Ectodermal cell (in vitro differentiated cells): ENCODE measurements around the gene PSMA2.

Experiments
- H3K27ac ChIP-seq: 2 replicates; pipeline ENCODE4 v1.7.0; 2013; ENCODE audit warnings: mild to moderate bottlenecking, low read depth, low read length; ENCODE audit not compliant: insufficient read depth, poor library complexity, severe bottlenecking
- H3K27me3 ChIP-seq: 2 replicates; pipeline ENCODE4 v1.7.0; 2013; ENCODE audit warnings: mild to moderate bottlenecking, low read length; ENCODE audit not compliant: insufficient read depth, control insufficient read depth, poor library complexity, severe bottlenecking
- H3K36me3 ChIP-seq: one replicate; pipeline ENCODE4 v1.7.0; 2013; ENCODE audit warnings: low read length; ENCODE audit not compliant: control insufficient read depth, insufficient read depth
- H3K4me1 ChIP-seq: one replicate; pipeline ENCODE4 v1.7.0; 2013; ENCODE audit warnings: low read length; ENCODE audit not compliant: control insufficient read depth, insufficient read depth
- H3K4me3 ChIP-seq: 2 replicates; pipeline ENCODE4 v1.7.0; 2013; ENCODE audit warnings: low read depth, low read length, control low read depth; ENCODE audit not compliant: insufficient read depth
- H3K9me3 ChIP-seq: 2 replicates; pipeline ENCODE4 v1.7.0; 2013; ENCODE audit warnings: mild to moderate bottlenecking, low read length, moderate library complexity; ENCODE audit not compliant: control insufficient read depth
- WGBS, 2 experiments: methylation state at CpG; one replicate each; pipeline ENCODE4 v1.1.7; 2013; ENCODE audit warnings: missing lambda C conversion rate in 2 of 2; 5-methylcytosine and 5-hydroxymethylcytosine counted together

Gene PSMA2

GRCh38 chr7:42964293-42964692 lies 32.3 kb upstream of the PSMA2 start:
- Histone ChIP-seq H3K9me3 (no peaks in the 10 kb centered on the region), H3K4me3 (no peak overlapping the region)

GRCh38 chr7:42961170-42961569 lies 29.2 kb upstream of the PSMA2 start:
- H3K4me3 ChIP-seq: no peak overlapping the region
- H3K9me3 ChIP-seq: no peaks in the 10 kb centered on the region
- H3K27me3 ChIP-seq: no peaks in the 10 kb centered on the region
- no peak overlapping the region for H3K27ac ChIP-seq
- WGBS, 2 experiments: 92 to 96% methylated on average over 2 of the region's 2 CpGs
- no peaks in the 10 kb centered on the region for H3K4me1 ChIP-seq
- H3K36me3 ChIP-seq: no peaks in the 10 kb centered on the region

More at GRCh38 chr7:42964293-42964692, 32.3 kb upstream of the PSMA2 start:
- Histone ChIP-seq H3K36me3 (no peaks in the 10 kb centered on the region), H3K27me3 (no peaks in the 10 kb centered on the region), H3K4me1 (no peaks in the 10 kb centered on the region), H3K27ac (no peak overlapping the region)
- 78 to 93% methylated on average over 2 of the region's 2 CpGs for WGBS, 2 experiments

- 92 to 95% methylated on average over 2 of the region's 2 CpGs for WGBS, 2 experiments
- Histone ChIP-seq H3K27me3 (no peaks in the 10 kb centered on the region), H3K27ac (no peak overlapping the region), H3K36me3 (no peaks in the 10 kb centered on the region), H3K9me3 (no peaks in the 10 kb centered on the region), H3K4me1 (no peaks in the 10 kb centered on the region), H3K4me3 (no peak overlapping the region)
These were observed 28.8 kb upstream of the PSMA2 start for GRCh38 chr7:42960762-42961161.

GRCh38 chr7:42959549-42959948 lies 27.6 kb upstream of the PSMA2 start:
- 89 to 98% methylated on average over 2 of the region's 2 CpGs for WGBS, 2 experiments

GRCh38 chr7:42956062-42956461 lies 24.1 kb upstream of the PSMA2 start:
- Histone ChIP-seq H3K27me3 (no peaks in the 10 kb centered on the region), H3K4me3 (no peak overlapping the region), H3K4me1 (no peaks in the 10 kb centered on the region), H3K9me3 (no peaks in the 10 kb centered on the region), H3K27ac (no peak overlapping the region), H3K36me3 (no peaks in the 10 kb centered on the region)

More at GRCh38 chr7:42959549-42959948, 27.6 kb upstream of the PSMA2 start:
- no peaks in the 10 kb centered on the region for H3K36me3 ChIP-seq
- no peaks in the 10 kb centered on the region for H3K9me3 ChIP-seq
- H3K4me1 ChIP-seq: no peaks in the 10 kb centered on the region
- H3K27me3 ChIP-seq: no peaks in the 10 kb centered on the region
- H3K27ac ChIP-seq: no peak overlapping the region
- H3K4me3 ChIP-seq: no peak overlapping the region

- Histone ChIP-seq H3K4me3 (no peak overlapping the region), H3K9me3 (no peaks in the 10 kb centered on the region), H3K4me1 (no peaks in the 10 kb centered on the region), H3K27ac (no peak overlapping the region), H3K36me3 (no peaks in the 10 kb centered on the region), H3K27me3 (no peaks in the 10 kb centered on the region)
- 91 to 98% methylated on average over 4 of the region's 4 CpGs for WGBS, 2 experiments
These were observed 22.0 kb upstream of the PSMA2 start for GRCh38 chr7:42953994-42954393.

GRCh38 chr7:42952328-42952727 lies 20.4 kb upstream of the PSMA2 start:
- Histone ChIP-seq H3K27me3 (no peaks in the 10 kb centered on the region), H3K4me3 (no peak overlapping the region), H3K9me3 (no peaks in the 10 kb centered on the region), H3K36me3 (no peaks in the 10 kb centered on the region), H3K27ac (no peak overlapping the region), H3K4me1 (no peaks in the 10 kb centered on the region)
- WGBS, 2 experiments: 87 to 90% methylated on average over 4 of the region's 4 CpGs

GRCh38 chr7:42950417-42950816 lies 18.4 kb upstream of the PSMA2 start:
- WGBS, 2 experiments: 54 to 74% methylated on average over 2 to 3 of the region's 3 CpGs
- Histone ChIP-seq H3K9me3 (no peaks in the 10 kb centered on the region), H3K36me3 (no peaks in the 10 kb centered on the region), H3K4me3 (no peak overlapping the region), H3K27me3 (no peaks in the 10 kb centered on the region), H3K27ac (no peak overlapping the region), H3K4me1 (no peaks in the 10 kb centered on the region)

- Histone ChIP-seq H3K4me1 (no peaks in the 10 kb centered on the region), H3K27ac (no peak overlapping the region), H3K9me3 (no peaks in the 10 kb centered on the region), H3K4me3 (no peak overlapping the region), H3K27me3 (no peaks in the 10 kb centered on the region), H3K36me3 (no peaks in the 10 kb centered on the region)
- WGBS, 2 experiments: 85 to 96% methylated on average over 2 of the region's 2 CpGs
These were observed 15.5 kb upstream of the PSMA2 start for GRCh38 chr7:42947521-42947920.

- 91 to 98% methylated on average over 2 of the region's 2 CpGs for WGBS, 2 experiments
- H3K27ac ChIP-seq: no peak overlapping the region
- no peaks in the 10 kb centered on the region for H3K27me3 ChIP-seq
- no peak overlapping the region for H3K4me3 ChIP-seq
- no peaks in the 10 kb centered on the region for H3K9me3 ChIP-seq
- no peaks in the 10 kb centered on the region for H3K36me3 ChIP-seq
- H3K4me1 ChIP-seq: no peaks in the 10 kb centered on the region
These were observed 14.6 kb upstream of the PSMA2 start for GRCh38 chr7:42946627-42946950.
